Nephron (organoid): ENCODE measurements around the gene MAP2K1.
"Not testable (repeated sequence)": the region's sequence is repeated elsewhere in the genome, so short reads cannot be mapped to it uniquely, and the experiment has no call there.

Source experiments
- H3K27ac Mint-ChIP-seq, 3 experiments: 2 replicates each; pipeline ENCODE4 v1.8.0; 2020; ENCODE audit warnings: mixed read lengths in 3 of 3, mild to moderate bottlenecking in 2 of 3, moderate library complexity in 1 of 3
- H3K27me3 Mint-ChIP-seq: 2 replicates; pipeline ENCODE4 v1.8.0; 2021; ENCODE audit warnings: low read depth, mild to moderate bottlenecking, moderate library complexity, mixed read lengths
- H3K36me3 Mint-ChIP-seq: 2 replicates; pipeline ENCODE4 v1.8.0; 2020; ENCODE audit warnings: low read depth, mixed read lengths
- H3K4me1 Mint-ChIP-seq: 2 replicates; pipeline ENCODE4 v1.8.0; 2020; ENCODE audit warnings: mixed read lengths
- H3K4me3 Mint-ChIP-seq, 3 experiments: 2 replicates each; pipeline ENCODE4 v1.8.0; 2020; ENCODE audit warnings: mild to moderate bottlenecking in 3 of 3, mixed read lengths in 3 of 3, moderate library complexity in 2 of 3
- H3K9me3 Mint-ChIP-seq: 2 replicates; pipeline ENCODE4 v1.8.0; 2020; ENCODE audit warnings: mixed read lengths
- TF ChIP-seq, protein P1 (sequence below), 3 experiments: fragments of 200-600 bp; sonication (generic); IDR thresholded peaks; one replicate each; pipeline ENCODE4 v1.5.0; 2021; ENCODE audit warnings: antibody characterized with exemption in 3 of 3; ENCODE audit not compliant: unreplicated experiment in 3 of 3

Gene MAP2K1

DNA sequence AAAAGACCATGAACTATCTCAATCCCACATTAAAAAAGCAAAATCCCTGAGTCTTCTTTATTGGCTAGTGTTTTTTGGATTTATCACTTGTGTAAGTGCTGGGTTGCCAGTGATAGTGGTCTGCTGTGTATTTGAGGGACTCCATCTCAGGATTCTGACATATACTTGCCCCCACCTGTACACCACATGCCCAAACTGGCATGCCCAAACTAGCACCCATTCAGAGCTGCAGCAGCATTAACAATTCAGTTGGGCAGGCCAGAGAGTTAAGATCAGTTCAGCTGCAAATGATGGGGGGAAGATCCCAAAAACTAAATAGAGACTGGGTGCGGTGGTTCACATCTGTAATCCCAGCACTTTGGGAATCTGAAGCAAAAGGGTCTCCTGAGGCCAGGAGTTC, 23.9 kb upstream of the MAP2K1 start:
- no peaks in the 10 kb centered on the region for H3K36me3 Mint-ChIP-seq
- H3K4me3 Mint-ChIP-seq, result no peak overlapping the region
- no peak overlapping the region for H3K27ac Mint-ChIP-seq
- H3K4me1 Mint-ChIP-seq, result no peaks in the 10 kb centered on the region
- TF ChIP-seq, protein P1, sequence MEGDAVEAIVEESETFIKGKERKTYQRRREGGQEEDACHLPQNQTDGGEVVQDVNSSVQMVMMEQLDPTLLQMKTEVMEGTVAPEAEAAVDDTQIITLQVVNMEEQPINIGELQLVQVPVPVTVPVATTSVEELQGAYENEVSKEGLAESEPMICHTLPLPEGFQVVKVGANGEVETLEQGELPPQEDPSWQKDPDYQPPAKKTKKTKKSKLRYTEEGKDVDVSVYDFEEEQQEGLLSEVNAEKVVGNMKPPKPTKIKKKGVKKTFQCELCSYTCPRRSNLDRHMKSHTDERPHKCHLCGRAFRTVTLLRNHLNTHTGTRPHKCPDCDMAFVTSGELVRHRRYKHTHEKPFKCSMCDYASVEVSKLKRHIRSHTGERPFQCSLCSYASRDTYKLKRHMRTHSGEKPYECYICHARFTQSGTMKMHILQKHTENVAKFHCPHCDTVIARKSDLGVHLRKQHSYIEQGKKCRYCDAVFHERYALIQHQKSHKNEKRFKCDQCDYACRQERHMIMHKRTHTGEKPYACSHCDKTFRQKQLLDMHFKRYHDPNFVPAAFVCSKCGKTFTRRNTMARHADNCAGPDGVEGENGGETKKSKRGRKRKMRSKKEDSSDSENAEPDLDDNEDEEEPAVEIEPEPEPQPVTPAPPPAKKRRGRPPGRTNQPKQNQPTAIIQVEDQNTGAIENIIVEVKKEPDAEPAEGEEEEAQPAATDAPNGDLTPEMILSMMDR (IDR thresholded peaks at IDR 0.05; ENCODE audit: unreplicated experiment in 3 of 3), result no peak
- no peaks in the 10 kb centered on the region for H3K27me3 Mint-ChIP-seq
- H3K9me3 Mint-ChIP-seq, result no peaks in the 10 kb centered on the region

DNA sequence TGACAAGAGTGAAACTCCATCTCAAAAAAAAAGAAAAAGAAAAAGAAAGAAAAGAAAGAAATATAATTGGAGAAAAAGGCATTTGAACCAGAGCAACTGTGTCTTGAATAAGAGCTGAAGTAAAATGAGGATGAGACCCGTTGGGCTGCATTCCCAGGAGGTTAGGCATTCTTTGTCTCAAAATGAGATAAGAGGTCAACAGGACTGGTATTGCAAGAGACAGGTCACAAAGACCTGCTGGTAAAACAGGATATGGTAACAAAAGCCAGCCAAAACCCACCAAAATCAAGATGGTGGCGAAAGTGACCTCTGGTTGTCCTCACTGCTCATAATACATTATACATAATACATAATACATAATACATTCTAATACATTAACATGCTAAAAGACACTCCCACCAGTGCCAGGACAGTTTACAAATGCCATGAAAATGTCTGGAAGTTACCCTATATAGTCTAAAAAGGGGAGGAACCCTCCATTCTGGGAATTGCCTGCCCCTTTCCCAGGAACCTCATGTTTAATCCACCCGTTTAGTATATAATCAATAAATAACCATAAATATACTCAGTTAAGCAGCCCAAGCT, 21.7 kb upstream of the MAP2K1 start:
- TF ChIP-seq, protein P1 (IDR thresholded peaks at IDR 0.05; ENCODE audit: unreplicated experiment in 3 of 3), result no peak
- no peaks in the 10 kb centered on the region for H3K36me3 Mint-ChIP-seq
- no peaks in the 10 kb centered on the region for H3K9me3 Mint-ChIP-seq
- peaks cover 7% of the 10 kb centered on the region for H3K4me1 Mint-ChIP-seq
- H3K27me3 Mint-ChIP-seq, result no peaks in the 10 kb centered on the region
- H3K27ac Mint-ChIP-seq, result no peak overlapping the region
- H3K4me3 Mint-ChIP-seq, result no peak overlapping the region

DNA sequence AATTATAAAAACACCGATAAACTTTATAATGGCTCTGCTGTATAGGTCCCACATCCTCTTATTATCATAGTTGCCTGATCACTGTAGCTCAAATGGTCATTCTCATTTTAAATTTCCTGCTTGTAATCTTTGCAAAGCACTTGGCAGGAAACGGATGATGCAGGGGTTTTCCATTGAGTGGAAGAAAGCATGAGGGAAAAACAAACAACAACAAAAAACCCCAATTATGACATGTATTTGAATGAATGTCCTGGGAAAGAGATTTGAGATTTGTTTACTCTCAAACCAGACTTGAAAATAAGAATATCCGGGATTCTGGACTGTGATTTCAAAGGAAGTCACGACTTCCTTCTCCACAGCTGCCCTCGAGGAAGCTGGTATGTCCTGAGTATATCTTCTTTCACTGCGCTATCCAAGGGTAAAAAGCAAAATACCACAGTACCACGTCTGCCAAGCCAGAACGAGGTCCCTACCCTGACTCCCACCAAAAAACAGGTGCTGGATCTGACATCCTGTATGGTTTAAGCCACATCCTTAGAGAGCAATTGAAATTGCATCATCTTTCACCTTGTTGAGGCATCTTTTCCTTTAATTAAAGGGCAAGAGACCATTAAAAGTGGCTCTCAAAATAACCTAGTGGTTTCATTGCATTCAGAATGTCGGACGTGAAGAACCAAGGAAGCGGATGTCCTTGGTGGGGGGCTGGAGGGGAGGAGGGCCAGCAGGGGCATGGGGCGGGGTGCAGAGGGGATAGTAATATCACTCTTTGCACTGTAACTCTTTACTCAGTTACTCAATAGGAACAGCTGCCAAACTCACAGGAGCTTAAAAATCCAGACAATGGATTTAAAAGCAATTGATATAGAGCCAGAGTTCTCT, 16.7 kb upstream of the MAP2K1 start:
- TF ChIP-seq, protein P1 (IDR thresholded peaks at IDR 0.05; ENCODE audit: unreplicated experiment in 3 of 3), result no peak

DNA sequence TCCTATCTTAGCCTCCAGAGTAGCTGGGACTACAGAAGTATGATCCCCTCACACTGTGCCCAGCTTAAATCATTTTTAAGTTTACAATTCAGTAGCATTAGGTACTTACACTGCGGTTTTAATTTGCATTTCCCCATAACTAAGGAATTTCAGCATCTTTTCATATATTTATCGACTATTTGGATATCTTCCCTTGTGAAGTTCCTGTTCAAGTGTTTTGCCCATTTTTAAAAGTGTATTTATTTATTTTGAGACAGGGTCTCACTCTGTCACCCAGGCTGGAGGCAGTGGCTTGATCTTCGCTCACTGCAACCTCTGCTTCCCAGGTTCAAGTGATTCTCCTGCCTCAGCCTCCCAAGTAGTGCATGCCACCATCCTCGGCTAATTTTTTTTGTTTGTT, 12.5 kb upstream of the MAP2K1 start:
- no peak overlapping the region for H3K4me3 Mint-ChIP-seq
- TF ChIP-seq, protein P1 (IDR thresholded peaks at IDR 0.05; ENCODE audit: unreplicated experiment in 3 of 3), result no peak
- H3K36me3 Mint-ChIP-seq, result no peaks in the 10 kb centered on the region
- H3K9me3 Mint-ChIP-seq, result peaks cover 5% of the 10 kb centered on the region
- H3K27me3 Mint-ChIP-seq, result no peaks in the 10 kb centered on the region
- H3K27ac Mint-ChIP-seq, result no peak overlapping the region
- peaks cover 11% of the 10 kb centered on the region for H3K4me1 Mint-ChIP-seq

More for the DNA sequence above, 16.7 kb upstream of the MAP2K1 start:
- Mint-ChIP-seq H3K4me1 (peaks cover 11% of the 10 kb centered on the region), H3K4me3 (peak overlapping the region in 2 of 3 experiments; percentile 30 to 64), H3K27me3 (no peaks in the 10 kb centered on the region), H3K9me3 (peaks cover 5% of the 10 kb centered on the region), H3K27ac (peak overlapping the region; percentile 61 to 89 (median 84)), H3K36me3 (no peaks in the 10 kb centered on the region)

DNA sequence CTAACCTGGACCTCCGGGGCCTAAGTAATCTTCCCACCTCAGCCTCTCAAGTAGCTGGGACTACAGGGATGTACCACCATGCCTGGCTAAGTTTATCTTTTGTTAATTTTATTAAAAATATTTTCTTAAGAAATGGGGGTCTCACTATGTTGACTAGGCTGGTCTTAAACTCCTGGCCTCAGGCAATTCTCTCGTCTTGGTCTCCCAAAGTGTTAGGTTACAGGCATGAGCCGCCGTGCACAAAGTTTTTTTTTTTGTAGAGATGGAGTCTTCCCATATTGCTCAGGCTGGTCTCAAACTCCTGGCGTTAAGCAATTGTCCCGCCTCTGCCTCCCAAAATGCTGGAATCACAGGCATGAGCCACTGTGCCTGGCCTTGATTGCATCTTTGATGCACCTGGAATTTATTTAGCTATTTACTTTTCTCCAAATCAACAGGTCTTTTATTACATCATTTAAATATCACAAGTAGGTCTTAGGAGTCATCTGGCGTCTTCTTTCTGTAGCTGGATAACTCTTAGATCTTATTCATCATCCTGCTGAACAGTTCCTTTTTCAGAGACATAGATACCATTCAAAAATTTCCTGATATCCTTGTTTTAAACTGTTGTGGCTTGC, 7.8 kb upstream of the MAP2K1 start:
- TF ChIP-seq, protein P1 (IDR thresholded peaks at IDR 0.05; ENCODE audit: unreplicated experiment in 3 of 3), result no peak
- Mint-ChIP-seq H3K4me1 (no peaks in the 10 kb centered on the region), H3K36me3 (no peaks in the 10 kb centered on the region), H3K4me3 (no peak overlapping the region), H3K27ac (no peak overlapping the region), H3K27me3 (no peaks in the 10 kb centered on the region), H3K9me3 (peaks cover 5% of the 10 kb centered on the region)

DNA sequence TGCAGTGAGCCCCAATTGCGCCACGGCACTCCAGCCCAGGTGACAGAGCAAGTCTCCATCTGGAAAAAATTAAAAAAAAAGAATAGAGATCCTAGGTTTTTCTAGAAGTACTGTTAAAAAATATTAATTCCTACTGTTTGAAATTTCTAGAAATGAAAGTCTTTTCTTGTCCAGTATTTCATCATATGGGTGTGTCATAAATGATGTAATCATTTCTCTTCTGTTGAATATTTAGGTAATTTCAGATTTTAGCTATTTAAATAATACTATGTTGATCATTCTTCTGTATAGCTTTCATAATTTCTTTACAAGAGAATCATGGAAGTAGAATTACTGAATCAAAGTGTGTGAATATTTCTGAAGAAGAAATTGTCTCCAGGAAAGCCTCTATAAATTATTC, 5.3 kb upstream of the MAP2K1 start:
- H3K27me3 Mint-ChIP-seq, H3K27ac Mint-ChIP-seq, H3K9me3 Mint-ChIP-seq: not testable (repeated sequence)

More for the DNA sequence above, 5.3 kb upstream of the MAP2K1 start:
- not testable (repeated sequence) for H3K36me3 Mint-ChIP-seq, H3K4me1 Mint-ChIP-seq, H3K4me3 Mint-ChIP-seq
